GM18502 (cell line): ENCODE measurements around the gene FBXO34.
A peak's percentile ranks its signal among the peaks of the same experiment; 100 is the strongest.
"Not testable (repeated sequence)": the region's sequence is repeated elsewhere in the genome, so short reads cannot be mapped to it uniquely, and the experiment has no call there.

Experiments used
- ATAC-seq: cut with Tn5 transposase; IDR thresholded peaks from one replicate; pipeline ENCODE4 v1.9.1; 2021; ENCODE audit warnings: mild to moderate bottlenecking; ENCODE audit not compliant: unreplicated experiment, poor library complexity

FBXO34 gene

DNA sequence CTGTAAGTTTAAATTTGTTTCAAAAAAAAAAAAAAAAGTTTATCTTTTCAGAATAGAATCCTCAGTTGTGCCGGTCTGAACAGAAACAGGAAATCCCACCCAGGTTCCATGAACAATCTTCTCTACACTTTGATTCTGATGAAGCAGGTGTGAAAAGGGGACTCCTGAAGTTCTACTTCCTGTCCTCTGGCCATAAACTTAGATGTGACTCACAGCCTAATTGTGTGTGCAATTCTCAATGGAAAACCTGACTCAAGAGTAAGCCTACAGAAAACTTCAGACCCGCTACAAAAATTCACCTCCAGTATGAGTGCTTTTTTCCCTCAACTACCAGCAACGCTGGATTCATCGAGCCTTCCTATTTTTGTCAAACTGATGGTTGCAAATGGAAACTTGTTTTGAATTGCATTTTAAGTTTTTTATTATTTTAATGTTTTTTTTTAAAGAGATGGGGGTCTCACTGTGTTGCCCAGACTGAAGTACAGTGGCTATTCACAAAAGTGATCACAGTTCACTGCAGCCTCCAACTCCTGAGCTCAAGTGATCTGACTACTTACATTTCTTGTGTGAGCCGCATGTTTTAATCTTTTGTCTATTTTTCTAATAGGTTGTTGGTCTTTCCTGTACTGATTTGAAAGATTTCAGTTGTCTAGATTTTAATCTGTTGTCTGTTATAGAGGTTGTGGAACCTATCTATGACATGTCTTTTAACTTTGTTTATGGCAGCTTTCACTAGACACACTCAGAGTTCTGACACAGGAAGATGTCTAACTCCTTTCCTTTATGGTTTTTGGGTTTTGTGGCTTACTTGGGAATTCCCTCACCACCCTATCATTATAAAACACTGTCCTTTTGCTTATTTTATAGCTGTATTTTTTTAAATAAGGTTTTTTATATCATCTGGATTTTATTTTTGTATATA is 102.8 kb downstream of the FBXO34 start:
- peak; percentile 61 for ATAC-seq

GRCh38 chr14:55374771-55375170 is 103.5 kb downstream of the FBXO34 start:
- ATAC-seq = no peak

GRCh38 chr14:55377236-55377635 is 106.0 kb downstream of the FBXO34 start:
- ATAC-seq = no peak

DNA sequence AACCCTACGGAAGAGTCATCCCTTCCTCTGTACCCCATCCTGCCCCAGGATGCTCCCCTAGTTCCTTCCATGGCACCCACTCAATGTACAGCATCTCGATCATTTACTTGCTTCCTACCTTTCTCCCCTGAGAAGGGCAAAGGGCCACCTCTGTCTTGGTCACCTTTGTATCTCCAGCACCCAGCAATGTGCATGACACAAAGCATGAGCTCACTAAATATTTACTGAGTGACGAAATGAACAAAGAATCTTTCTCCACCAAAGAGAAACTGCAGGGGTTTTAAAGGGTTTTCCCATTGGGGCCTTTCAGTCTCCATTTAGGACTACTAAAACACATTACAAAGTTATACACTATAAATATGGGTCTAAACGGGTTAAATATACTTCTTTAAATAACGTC is 109.8 kb downstream of the FBXO34 start:
- no peak for ATAC-seq

DNA sequence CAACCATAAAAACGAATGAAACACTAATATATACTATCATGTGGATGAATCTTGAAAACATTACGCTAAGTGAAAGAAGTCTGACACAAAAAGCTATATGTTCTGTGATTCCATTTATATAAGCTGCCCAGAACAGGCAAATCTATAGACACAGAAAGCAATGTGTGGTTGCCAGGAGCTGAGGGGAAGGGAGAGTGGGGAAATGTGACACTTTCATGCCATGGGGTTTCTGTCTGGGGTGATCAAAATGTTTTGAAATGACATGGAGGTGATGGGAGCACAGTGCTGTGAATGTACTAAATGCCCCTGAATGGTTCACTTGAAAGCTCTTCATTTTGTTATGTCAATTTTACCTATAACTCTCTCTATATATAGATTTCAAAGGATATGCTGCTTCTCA is 110.3 kb downstream of the FBXO34 start:
- no peak for ATAC-seq

- ATAC-seq = no peak
Measured at GRCh38 chr14:55382483-55382882, 111.3 kb downstream of the FBXO34 start.

- ATAC-seq = not testable (repeated sequence)
Measured at GRCh38 chr14:55383056-55383466, 111.8 kb downstream of the FBXO34 start.

DNA sequence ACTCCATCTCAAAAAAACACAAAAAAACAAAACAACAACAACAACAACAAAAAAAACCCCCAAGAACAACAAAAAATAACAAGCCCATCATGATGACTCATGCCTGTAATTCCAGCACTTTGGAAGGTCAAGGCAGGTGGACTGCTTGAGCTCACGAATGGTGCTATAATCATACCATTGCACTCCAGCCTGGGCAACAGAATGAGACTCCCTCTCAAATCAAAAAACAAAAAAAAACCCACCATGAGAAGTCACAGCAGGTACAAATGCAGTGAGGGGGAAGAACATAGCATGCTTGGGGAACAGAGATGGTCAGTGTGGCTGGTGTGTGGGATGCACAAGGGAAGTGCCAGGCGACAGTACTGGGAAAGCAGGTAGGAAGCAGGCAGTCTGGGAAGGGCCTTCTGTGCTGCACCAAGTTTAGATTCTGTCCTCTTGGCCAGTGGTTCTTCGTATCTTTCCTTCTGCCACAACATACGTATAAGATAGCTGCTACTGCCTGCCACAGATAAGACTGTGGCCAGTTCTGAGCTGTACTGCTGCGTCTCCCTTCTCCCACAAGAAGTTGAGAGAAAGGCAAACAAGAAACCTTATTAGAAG is 112.4 kb downstream of the FBXO34 start:
- ATAC-seq = no peak

DNA sequence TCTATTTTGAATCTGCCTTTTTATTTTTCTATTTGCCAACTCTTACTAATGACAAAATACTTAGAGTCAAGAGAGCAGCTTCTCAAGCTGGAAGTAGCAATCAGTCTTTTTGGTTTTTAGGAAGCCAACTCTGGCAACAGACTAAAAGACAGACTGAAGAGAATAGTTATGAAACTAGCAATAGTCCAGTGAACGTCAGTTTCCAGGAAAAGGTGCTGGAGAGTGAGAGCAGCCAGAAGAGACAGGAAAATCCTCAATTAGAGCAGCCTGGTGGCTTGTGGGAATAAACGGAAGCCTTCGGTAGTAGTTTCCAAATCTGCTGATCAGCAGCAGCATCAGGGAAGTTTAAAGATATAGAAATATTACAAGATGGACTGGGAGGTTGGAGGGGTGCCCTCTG is 113.3 kb downstream of the FBXO34 start:
- ATAC-seq = no peak

GRCh38 chr14:55386037-55386808 is 115.0 kb downstream of the FBXO34 start:
- ATAC-seq = no peak

DNA sequence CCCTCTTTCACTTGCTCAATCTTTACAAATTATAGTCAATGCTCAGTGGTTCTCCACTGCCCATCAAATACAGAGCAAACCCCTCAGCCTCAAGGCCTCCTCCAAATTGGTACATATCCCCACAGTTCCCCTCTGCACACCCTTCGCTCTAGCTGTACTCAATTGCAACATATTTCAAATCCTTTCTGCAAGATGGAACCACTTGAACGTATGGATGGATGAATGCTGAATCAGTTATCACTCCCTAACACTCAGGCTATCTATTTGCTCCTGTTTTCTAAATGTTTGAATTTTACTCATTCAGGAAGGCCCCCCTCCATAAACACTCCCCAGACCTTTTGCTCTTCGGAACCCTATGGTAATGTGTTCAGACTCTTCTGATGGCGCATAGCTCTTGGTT is 115.9 kb downstream of the FBXO34 start:
- ATAC-seq = no peak

DNA sequence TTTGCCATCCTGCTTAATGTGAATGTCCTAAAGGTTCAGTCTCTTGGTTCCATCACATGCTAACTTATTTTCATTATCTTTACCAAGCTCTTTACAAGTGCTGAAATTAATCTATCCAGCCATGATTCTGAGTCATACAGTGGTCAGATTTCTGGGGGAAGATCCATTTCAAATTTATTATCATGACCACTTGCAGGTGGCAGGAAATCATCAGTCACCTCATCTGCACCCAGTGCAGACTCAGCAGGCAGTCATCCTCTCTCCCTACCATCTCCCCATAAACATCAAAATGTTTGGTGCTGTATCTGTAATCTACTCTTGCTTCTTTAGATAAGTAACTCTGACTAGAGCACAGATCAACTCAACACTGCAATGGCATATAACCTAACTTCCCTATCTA is 116.9 kb downstream of the FBXO34 start:
- ATAC-seq = no peak

DNA sequence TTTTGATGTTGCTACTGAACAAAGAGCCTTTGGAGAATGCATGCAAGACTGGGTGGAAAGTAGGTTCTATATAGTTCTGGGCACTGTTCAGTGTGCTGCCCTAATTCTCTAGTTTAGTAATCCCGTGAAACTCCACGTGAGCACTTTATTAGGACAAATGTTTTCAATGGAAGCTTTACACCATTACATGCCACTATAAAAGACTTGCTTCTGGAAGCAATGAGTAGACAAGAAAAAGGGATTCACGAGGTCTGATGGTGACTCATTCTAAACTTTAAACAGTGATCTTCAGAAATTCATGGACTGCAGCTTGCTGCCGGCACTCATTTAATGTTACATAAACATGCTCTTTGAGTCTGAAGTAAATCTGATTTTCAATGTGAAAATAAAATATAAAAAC is 118.1 kb downstream of the FBXO34 start:
- no peak for ATAC-seq

DNA sequence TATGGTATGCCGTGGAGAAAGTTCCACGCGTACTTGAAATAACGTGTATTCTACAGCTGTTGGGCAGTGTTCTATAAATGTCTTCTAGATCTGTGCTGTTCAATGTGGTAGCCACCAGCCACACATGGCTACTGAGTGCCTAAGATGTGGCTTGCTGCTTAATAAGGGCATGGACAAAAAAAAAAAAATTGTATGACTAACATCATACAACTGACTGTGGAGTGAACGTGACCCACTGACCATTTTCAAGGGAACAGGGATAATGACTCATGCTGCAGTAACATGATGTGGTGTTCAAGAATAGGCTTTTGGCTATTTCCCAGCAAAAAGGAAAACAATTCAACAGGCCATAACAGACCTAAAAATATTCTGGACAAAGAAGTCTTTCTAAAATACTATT is 127.5 kb downstream of the FBXO34 start:
- no peak for ATAC-seq

- no peak for ATAC-seq
Measured at GRCh38 chr14:55399183-55399582, 128.0 kb downstream of the FBXO34 start.

DNA sequence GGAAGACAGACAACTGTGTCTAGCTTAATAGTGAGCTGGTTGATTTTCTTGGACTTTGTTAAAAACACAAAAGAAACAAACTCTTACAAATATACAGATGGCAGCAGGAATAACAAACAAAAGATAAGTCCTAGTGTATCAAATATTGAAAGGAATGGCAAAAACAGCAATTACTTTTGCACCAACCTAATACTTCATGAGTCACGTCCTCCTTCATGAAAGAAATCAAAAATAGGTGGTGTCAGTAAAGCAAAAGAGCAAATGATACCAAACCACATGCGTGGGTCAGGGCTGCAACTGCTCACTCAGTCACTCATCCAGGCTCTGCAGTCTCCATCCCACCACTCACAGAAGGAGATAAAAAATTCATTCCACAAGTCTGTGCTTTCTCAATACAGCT is 128.6 kb downstream of the FBXO34 start:
- no peak for ATAC-seq

GRCh38 chr14:55401751-55402150 is 130.5 kb downstream of the FBXO34 start:
- no peak for ATAC-seq
